Karpas-422 (cell line): ENCODE measurements around the gene NVL. TPM values are rescaled to one million over a fixed set of nuclear protein-coding genes. Genes with fewer than 3 reads are reported as not detected.

Experiments
- DNase-seq: peaks from one replicate; pipeline ENCODE4 v3.0.0-alpha.2; 2015
- H2AFZ ChIP-seq: fragments of 200-600 bp; sonication (generic); 2 replicates; pipeline ENCODE4 v1.6.1; 2014; ENCODE audit warnings: antibody characterized with exemption, low read length, mixed read lengths
- H3K27ac ChIP-seq: fragments of 200-600 bp; sonication (generic); 2 replicates; pipeline ENCODE4 v1.5.1; 2014; ENCODE audit warnings: mild to moderate bottlenecking, low read length, moderate library complexity
- H3K27me3 ChIP-seq: fragments of 200-600 bp; sonication (generic); 2 replicates; pipeline ENCODE4 v1.6.1; 2014; ENCODE audit warnings: low read length, mixed read lengths
- H3K36me3 ChIP-seq: fragments of 200-600 bp; sonication (generic); 2 replicates; pipeline ENCODE4 v1.6.1; 2014; ENCODE audit warnings: low read length, mixed read lengths; ENCODE audit not compliant: insufficient read depth
- H3K4me1 ChIP-seq: fragments of 200-600 bp; sonication (generic); 2 replicates; pipeline ENCODE4 v1.6.1; 2014; ENCODE audit warnings: mild to moderate bottlenecking, low read length, mixed read lengths
- H3K4me2 ChIP-seq: fragments of 200-600 bp; sonication (generic); 2 replicates; pipeline ENCODE4 v1.6.1; 2014; ENCODE audit warnings: low read length, low read depth, mild to moderate bottlenecking; ENCODE audit not compliant: poor library complexity, severe bottlenecking
- H3K4me3 ChIP-seq: fragments of 200-600 bp; sonication (generic); 2 replicates; pipeline ENCODE4 v1.5.1; 2014; ENCODE audit warnings: mild to moderate bottlenecking, antibody characterized with exemption, low read length, mixed read lengths
- H3K79me2 ChIP-seq: fragments of 200-600 bp; sonication (generic); 2 replicates; pipeline ENCODE4 v1.6.1; 2014; ENCODE audit warnings: mild to moderate bottlenecking, low read length, mixed read lengths
- H3K9ac ChIP-seq: fragments of 200-600 bp; sonication (generic); 2 replicates; pipeline ENCODE4 v1.6.0; 2014; ENCODE audit warnings: low read length
- H3K9me2 ChIP-seq: fragments of 200-600 bp; sonication (generic), shearing (Covaris generic); replicated peaks from 2 replicates; pipeline ENCODE4 v1.6.0; 2014; ENCODE audit warnings: mild to moderate bottlenecking, low read length, moderate library complexity; ENCODE audit not compliant: insufficient read depth
- H3K9me3 ChIP-seq: fragments of 300-700, 200-600 bp; sonication (generic); 2 replicates; pipeline ENCODE4 v1.6.1; 2014; ENCODE audit warnings: low read length, mixed read lengths
- H4K20me1 ChIP-seq: fragments of 200-600 bp; sonication (generic); 2 replicates; pipeline ENCODE4 v1.6.1; 2014; ENCODE audit warnings: mild to moderate bottlenecking, antibody characterized with exemption, low read length, low read depth; ENCODE audit not compliant: insufficient read depth
- total RNA-seq: library from RNA; depleted of rRNA; stranded (reverse); fragments of >200 nt; shearing (Covaris generic); gene quantifications from 2 replicates; pipeline ENCODE4 v1.2.3, GENCODE V29; 2014; ENCODE audit warnings: low replicate concordance; rRNA removed

The NVL gene
- total RNA-seq, result 27.1 and 32.0 TPM in 2 replicates

DNA sequence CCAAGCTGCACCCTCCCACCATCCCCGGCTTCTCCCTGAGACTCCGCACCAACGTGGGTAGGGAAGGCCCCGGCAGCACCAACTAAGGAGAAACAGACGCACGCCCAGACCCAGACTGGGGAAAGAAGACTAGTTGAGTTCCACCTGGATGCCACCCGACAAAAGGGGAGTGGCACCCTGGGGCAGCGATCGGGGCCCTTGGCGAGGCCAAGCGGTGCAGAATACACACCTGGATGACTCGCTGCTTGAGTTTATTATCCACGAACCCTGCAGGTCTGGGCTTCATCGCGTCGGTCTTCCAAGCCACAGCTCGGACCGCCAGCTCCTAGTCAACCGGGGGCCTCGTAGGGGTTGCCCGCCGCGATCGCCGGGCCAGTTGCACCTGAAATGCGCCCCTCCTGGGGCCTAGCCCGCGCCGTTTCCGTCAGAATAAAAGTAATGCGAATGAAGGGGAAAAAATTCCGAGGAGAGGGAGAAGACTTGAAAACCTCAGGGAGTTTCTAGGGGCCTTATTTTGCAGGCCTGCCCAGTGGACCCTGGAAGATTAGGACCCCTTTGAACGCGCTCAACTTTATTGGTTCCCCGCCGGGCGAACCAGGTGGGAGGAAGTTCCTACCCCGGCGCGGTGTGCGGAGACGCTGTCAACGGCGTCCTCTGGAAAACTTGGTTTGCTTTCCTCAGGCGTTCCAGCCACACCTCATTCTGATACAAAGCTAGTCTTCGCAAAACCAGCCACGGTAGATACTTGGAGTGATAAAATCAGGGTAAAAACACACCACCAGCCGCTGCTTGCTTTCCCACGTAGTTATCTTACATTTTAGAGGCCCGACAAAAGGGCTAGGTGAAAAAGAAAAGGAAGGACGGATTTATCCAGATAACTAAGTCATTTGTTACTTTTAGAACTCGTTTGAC, at the start of gene NVL:
Gene NVL, minus strand, starts transcription at position 331 of the 912 bp plus-strand sequence. Its CDS starts 45 bp downstream, at position 286.
- Histone ChIP-seq H3K4me3 (peak within 1 kb of the TSS; percentile 90), H2AFZ (peak within 1 kb of the TSS; percentile 89)

DNA sequence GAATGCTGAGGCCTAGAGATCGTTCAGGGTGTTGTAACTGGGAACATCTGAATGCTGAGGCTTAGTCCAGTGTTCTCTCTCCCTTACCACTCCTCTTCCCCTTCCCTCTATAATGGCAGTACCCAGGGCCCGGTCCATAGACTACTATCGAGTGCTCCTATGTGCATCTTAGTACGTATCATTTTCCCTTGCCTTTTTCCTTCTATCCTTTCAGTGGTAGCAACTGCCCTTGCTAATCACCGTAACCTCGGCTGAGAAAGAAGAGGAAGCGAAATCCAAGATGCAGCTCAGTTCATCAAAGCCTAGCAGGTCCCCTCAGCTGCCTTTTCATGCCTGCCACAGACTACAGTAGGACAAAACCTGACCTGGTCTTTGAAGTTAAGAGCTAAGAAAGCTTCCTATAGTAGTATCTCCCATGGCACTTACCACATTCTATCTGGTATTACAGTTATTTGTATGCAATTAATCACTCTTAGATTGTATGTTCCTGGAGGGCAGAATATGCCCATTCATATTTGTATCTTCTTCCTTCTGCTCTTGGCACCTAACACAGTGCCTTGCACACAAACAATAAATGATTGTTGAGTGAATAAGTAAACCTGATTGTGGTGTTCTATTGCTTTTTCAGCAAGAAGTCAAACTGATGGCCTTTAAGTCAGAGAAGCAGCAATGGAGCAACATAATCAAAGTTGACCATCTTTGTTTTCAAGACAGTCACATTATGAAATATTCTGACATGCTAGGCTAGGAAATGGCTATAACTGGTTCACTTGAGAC, 49.1 kb upstream of the NVL start:
- H3K79me2 ChIP-seq, result peaks cover 6% of the 10 kb centered on the region
- no peaks in the 10 kb centered on the region for H3K9me2 ChIP-seq
- no peak overlapping the region for H3K27ac ChIP-seq
- no peaks in the 10 kb centered on the region for H3K27me3 ChIP-seq
- H2AFZ ChIP-seq, result no peak overlapping the region
- peaks cover 18% of the 10 kb centered on the region for H3K36me3 ChIP-seq
- peaks cover 10% of the 10 kb centered on the region for H3K4me1 ChIP-seq
- no peak overlapping the region for H3K4me2 ChIP-seq
- no peak for DNase-seq
- no peak overlapping the region for H3K9ac ChIP-seq
- no peak overlapping the region for H3K4me3 ChIP-seq
- no peaks in the 10 kb centered on the region for H4K20me1 ChIP-seq
- H3K9me3 ChIP-seq, result no peaks in the 10 kb centered on the region

More for the DNA sequence above, at the start of gene NVL:
- Histone ChIP-seq H3K9me3 (no peaks in the 10 kb centered on the region), H3K9me2 (no peaks in the 10 kb centered on the region), H3K27ac (peak within 1 kb of the TSS; percentile 82), H3K4me2 (peak within 1 kb of the TSS; percentile 97), H3K4me1 (peaks cover 45% of the 10 kb centered on the region), H3K36me3 (peaks cover 8% of the 10 kb centered on the region; the same call in 1 of the 2 replicates), H4K20me1 (no peaks in the 10 kb centered on the region), H3K79me2 (peaks cover 51% of the 10 kb centered on the region), H3K9ac (peak within 1 kb of the TSS; percentile 87), H3K27me3 (no peaks in the 10 kb centered on the region)
- peak; percentile 95 for DNase-seq

DNA sequence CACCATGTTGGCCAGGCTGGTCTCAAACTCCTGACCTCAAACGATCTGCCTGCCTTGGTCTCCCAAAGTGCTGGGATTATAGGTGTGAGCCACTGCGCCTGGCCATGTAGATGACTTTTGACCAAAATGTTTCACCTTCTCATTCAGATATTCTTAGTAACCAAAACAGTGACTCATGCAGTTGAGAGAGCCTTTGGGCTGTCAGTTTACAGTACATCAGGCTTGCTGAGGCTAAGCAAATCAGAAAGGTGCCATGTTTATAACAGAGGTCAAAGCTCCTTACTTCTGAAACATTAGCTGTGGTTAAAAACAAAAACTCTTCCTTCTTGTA, 47.7 kb upstream of the NVL start:
- no peak for DNase-seq
- Histone ChIP-seq H3K4me1 (peaks cover 10% of the 10 kb centered on the region), H3K79me2 (peaks cover 12% of the 10 kb centered on the region), H3K9me3 (no peaks in the 10 kb centered on the region), H3K9me2 (no peaks in the 10 kb centered on the region), H3K36me3 (peaks cover 28% of the 10 kb centered on the region), H3K27me3 (no peaks in the 10 kb centered on the region), H4K20me1 (no peaks in the 10 kb centered on the region), H3K27ac (no peak overlapping the region), H3K9ac (no peak overlapping the region), H3K4me2 (no peak overlapping the region), H3K4me3 (no peak overlapping the region), H2AFZ (no peak overlapping the region)

DNA sequence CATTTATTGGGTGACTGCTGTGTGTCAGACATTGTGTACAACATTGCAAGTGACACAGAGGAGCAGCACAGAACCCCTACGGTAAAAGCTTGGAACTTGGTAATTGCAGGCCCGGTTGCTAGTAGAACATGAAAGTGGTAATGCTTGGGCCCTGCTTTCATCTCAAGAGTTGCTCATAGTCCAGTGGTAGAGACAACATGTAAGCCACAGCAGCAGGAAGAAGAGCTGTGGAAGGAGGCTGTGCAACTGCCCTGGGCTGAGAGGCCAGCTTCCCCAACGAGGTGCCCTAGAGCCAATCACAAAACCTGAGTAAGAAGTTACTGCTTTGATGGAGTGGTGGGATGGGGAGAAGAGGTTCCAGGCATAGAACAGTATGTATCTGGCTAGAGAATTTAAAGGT, 45.1 kb upstream of the NVL start:
- no peaks in the 10 kb centered on the region for H3K4me1 ChIP-seq
- no peak overlapping the region for H3K27ac ChIP-seq

DNA sequence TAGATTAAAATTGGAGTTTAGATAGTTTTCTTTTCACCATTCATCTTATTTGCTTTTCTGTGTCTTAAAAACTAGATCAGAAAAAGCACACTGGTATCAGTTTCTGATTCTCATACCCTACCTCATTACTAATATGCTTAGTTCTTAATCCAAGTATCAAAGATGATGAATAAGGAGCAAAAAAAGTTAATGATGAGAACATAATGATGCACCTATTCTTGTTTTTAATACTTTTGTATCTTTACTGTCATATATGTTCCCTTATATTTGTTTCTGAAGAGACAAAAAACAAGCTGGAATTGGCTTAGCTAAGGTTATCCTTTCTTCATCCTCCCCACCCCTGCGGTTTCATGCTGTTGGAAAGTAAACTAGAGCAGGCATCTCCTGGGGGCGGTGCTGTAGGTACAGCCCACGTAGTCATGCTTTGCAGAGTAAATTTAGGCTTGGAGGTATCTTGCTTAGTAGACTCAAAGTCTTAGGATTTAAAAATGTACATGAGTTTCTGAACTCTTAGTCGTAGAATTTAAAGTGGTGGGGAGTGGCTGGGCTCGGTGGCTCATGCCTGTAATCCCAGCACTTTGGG, 43.1 kb upstream of the NVL start:
- Histone ChIP-seq H3K4me3 (no peak overlapping the region), H2AFZ (no peak overlapping the region), H3K9me2 (no peaks in the 10 kb centered on the region), H3K79me2 (peaks cover 32% of the 10 kb centered on the region), H3K4me2 (no peak overlapping the region), H3K9ac (no peak overlapping the region), H3K27ac (no peak overlapping the region), H3K9me3 (no peaks in the 10 kb centered on the region), H3K4me1 (no peaks in the 10 kb centered on the region), H3K27me3 (no peaks in the 10 kb centered on the region), H3K36me3 (peaks cover 53% of the 10 kb centered on the region), H4K20me1 (no peaks in the 10 kb centered on the region)
- DNase-seq, result no peak

More for the DNA sequence above, 45.1 kb upstream of the NVL start:
- Histone ChIP-seq H3K4me3 (no peak overlapping the region), H3K9me2 (no peaks in the 10 kb centered on the region), H3K9me3 (no peaks in the 10 kb centered on the region), H3K9ac (no peak overlapping the region), H4K20me1 (no peaks in the 10 kb centered on the region), H3K36me3 (peaks cover 51% of the 10 kb centered on the region), H3K79me2 (peaks cover 29% of the 10 kb centered on the region), H2AFZ (no peak overlapping the region), H3K4me2 (no peak overlapping the region), H3K27me3 (no peaks in the 10 kb centered on the region)
- DNase-seq, result no peak

DNA sequence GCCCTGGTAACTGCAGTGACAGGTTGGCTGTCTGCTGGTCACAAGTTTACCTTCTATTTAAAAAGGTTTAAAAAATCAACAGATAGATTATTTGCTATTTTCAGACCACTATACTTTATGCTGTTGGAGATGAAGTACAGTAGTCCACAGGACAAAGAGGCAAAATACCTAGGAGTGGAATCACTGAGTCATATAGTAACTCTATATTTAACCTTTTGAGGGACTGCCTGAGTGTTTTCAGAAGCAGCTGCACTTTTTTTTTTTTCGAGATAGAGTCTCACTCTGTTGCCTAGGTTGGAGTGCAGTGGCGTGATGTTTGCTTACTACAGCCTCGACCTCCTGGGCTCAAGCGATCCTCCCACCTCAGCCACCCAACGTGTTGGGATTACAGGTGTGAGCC, 38.4 kb upstream of the NVL start:
- no peak overlapping the region for H3K4me3 ChIP-seq
- H3K9ac ChIP-seq, result no peak overlapping the region
- H3K9me2 ChIP-seq, result no peaks in the 10 kb centered on the region
- H3K27ac ChIP-seq, result no peak overlapping the region
- no peaks in the 10 kb centered on the region for H3K9me3 ChIP-seq
- DNase-seq, result no peak
- H3K36me3 ChIP-seq, result peaks cover 58% of the 10 kb centered on the region
- peaks cover 62% of the 10 kb centered on the region for H3K79me2 ChIP-seq
- no peak overlapping the region for H3K4me2 ChIP-seq
- H3K4me1 ChIP-seq, result peaks cover 21% of the 10 kb centered on the region
- no peaks in the 10 kb centered on the region for H4K20me1 ChIP-seq
- H3K27me3 ChIP-seq, result no peaks in the 10 kb centered on the region
- H2AFZ ChIP-seq, result no peak overlapping the region

DNA sequence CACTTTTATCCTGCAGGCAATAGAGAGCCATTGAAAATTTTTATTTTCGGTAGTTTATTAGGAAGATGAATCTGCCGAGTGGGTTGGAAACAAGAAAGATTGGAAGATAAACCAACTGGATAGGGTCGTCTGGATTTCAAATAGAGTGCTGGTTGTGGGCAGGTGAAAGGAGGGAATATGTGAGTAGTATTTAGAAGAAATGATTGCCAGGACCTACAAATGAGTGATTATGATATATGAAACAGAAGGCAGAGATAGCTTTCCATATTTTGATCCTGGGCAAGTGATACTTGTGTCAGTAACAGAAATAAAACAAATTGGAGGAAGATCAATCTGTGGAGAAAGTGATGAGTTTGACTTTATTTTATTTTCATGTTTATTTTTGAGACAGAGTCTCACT, 29.2 kb upstream of the NVL start:
- H3K27me3 ChIP-seq, result no peaks in the 10 kb centered on the region
- no peak overlapping the region for H3K9ac ChIP-seq
- no peak overlapping the region for H3K27ac ChIP-seq
- no peaks in the 10 kb centered on the region for H4K20me1 ChIP-seq
- no peak overlapping the region for H3K4me3 ChIP-seq
- H3K4me2 ChIP-seq, result no peak overlapping the region
- H2AFZ ChIP-seq, result no peak overlapping the region
- no peaks in the 10 kb centered on the region for H3K9me3 ChIP-seq
- no peaks in the 10 kb centered on the region for H3K9me2 ChIP-seq
- peaks cover 22% of the 10 kb centered on the region for H3K4me1 ChIP-seq
- peaks cover 75% of the 10 kb centered on the region for H3K79me2 ChIP-seq
- DNase-seq, result no peak
- peaks cover 11% of the 10 kb centered on the region; the same call in 1 of the 2 replicates for H3K36me3 ChIP-seq

DNA sequence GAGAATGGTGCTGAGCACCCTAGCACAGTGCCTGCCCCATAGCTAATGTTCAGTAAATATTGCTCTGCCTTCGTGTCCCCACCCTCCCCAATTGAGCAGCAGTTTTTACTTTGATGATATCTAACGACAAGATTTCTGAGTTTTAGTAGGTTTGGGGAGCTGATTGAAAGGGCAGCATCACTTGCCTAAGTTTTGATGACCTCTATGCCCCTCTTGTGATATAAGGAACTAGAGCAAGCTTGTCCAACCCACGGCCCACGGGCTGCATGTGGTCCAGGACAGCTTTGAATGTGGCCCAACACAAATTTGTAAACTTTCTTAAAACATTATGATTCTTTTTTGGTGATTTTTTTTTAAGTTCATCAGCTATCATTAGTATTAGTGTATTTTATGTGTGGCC, 28.3 kb upstream of the NVL start:
- no peak overlapping the region for H3K27ac ChIP-seq

More for the DNA sequence above, 28.3 kb upstream of the NVL start:
- H3K4me1 ChIP-seq, result peaks cover 18% of the 10 kb centered on the region
- H3K79me2 ChIP-seq, result peaks cover 65% of the 10 kb centered on the region
- no peaks in the 10 kb centered on the region for H3K27me3 ChIP-seq
- H2AFZ ChIP-seq, result no peak overlapping the region
- H3K36me3 ChIP-seq, result peaks cover 8% of the 10 kb centered on the region; the same call in 1 of the 2 replicates
- H3K9me3 ChIP-seq, result no peaks in the 10 kb centered on the region
- peak overlapping the region; percentile 79 for H3K4me3 ChIP-seq
- H3K4me2 ChIP-seq, result peak overlapping the region; percentile 94
- no peak for DNase-seq
- peak overlapping the region; percentile 93 for H3K9ac ChIP-seq
- H4K20me1 ChIP-seq, result no peaks in the 10 kb centered on the region
- H3K9me2 ChIP-seq, result no peaks in the 10 kb centered on the region
